Sigmoid colon (tissue), 7 donors: Measurements from ENCODE around the gene IDH2. TPM values are rescaled to one million over a fixed set of nuclear protein-coding genes. Genes with fewer than 3 reads are reported as not detected.

Experiments
- DNase-seq: peaks from one replicate; pipeline ENCODE4 v3.0.0-alpha.2; 2019
- H3K27ac ChIP-seq, 4 donors: fragments of 200-600 bp; sonication (generic); one replicate each; pipeline ENCODE4 v1.5.1; 2016 to 2019; ENCODE audit warnings: mild to moderate bottlenecking in 1 of 4
- H3K27me3 ChIP-seq, 3 donors: fragments of 200-600 bp; sonication (generic); one replicate each; pipeline ENCODE4 v1.5.1; 2019; ENCODE audit warnings: mild to moderate bottlenecking in 1 of 3
- H3K36me3 ChIP-seq, 4 donors: fragments of 200-600 bp; sonication (generic); one replicate each; pipeline ENCODE4 v1.5.1; 2016 to 2019
- H3K4me1 ChIP-seq, 4 donors: fragments of 200-600 bp; sonication (generic); one replicate each; pipeline ENCODE4 v1.5.1; 2017 to 2019
- H3K4me3 ChIP-seq, 4 donors: fragments of 200-600 bp; sonication (generic); one replicate each; pipeline ENCODE4 v1.5.1; 2017 to 2019; ENCODE audit warnings: mild to moderate bottlenecking in 2 of 4, moderate library complexity in 1 of 4
- H3K9me3 ChIP-seq, 4 donors: fragments of 200-600 bp in 3 of 4; sonication (generic) in 3 of 4; one replicate each; pipeline versions ENCODE4 v1.5.1 to v1.6.1; 2013 to 2019
- EP300 ChIP-seq, 4 donors: sonication (generic); formaldehyde crosslinking; IDR thresholded peaks; one replicate each; pipeline ENCODE4 v1.6.1; 2017; ENCODE audit warnings: antibody characterized with exemption in 4 of 4
- POLR2A ChIP-seq, 2 donors: fragments of 450-650 bp; IDR thresholded peaks; one replicate each; pipeline ENCODE4 v1.6.1; 2016; ENCODE audit warnings: antibody characterized with exemption in 2 of 2, mild to moderate bottlenecking in 2 of 2, moderate library complexity in 2 of 2
- POLR2AphosphoS5 ChIP-seq, 4 donors: sonication (generic); formaldehyde crosslinking; IDR thresholded peaks; one replicate each; pipeline ENCODE4 v1.6.1; 2017; ENCODE audit warnings: antibody characterized with exemption in 4 of 4
- WGBS, 2 donors: extraction: QIAGEN DNeasy Blood & Tissue Kit; methylation state at CpG; one replicate each; pipeline ENCODE4 v1.1.7; 2013; 5-methylcytosine and 5-hydroxymethylcytosine counted together
- intact Hi-C: fragments of 100-400 bp; cut with DNase I; formaldehyde crosslinking; loops from one replicate; pipeline ENCODE4 v1.15.1; 2023
- polyA plus RNA-seq, 3 donors: library from polyadenylated mRNA; stranded (reverse); fragments of 200-250 nt; gene quantifications; one replicate each; pipeline ENCODE4 v1.2.3, GENCODE V29; 2013
- total RNA-seq, 4 donors: library from RNA; depleted of rRNA; stranded (reverse); fragments of >200 nt; gene quantifications; one replicate each; pipeline ENCODE4 v1.1.0, GENCODE V29; 2016
- TF ChIP-seq, protein P1 (sequence below), 4 experiments: fragments of 450-650 bp in 3 of 4; fragments of 200-600 bp in 1 of 4; IDR thresholded peaks; one replicate each; pipeline ENCODE4 v1.5.1; 2016 to 2019; ENCODE audit warnings: antibody characterized with exemption in 4 of 4, mild to moderate bottlenecking in 3 of 4, moderate library complexity in 2 of 4
- donor health status: healthy with polysubstance abuse.
- donor health status: Bipolar disorder and iron deficiency.
- donor health status: healthy.

The IDH2 gene
- total and polyA plus RNA-seq, 7 donors: 43.8 to 210 (median 111) TPM

DNA sequence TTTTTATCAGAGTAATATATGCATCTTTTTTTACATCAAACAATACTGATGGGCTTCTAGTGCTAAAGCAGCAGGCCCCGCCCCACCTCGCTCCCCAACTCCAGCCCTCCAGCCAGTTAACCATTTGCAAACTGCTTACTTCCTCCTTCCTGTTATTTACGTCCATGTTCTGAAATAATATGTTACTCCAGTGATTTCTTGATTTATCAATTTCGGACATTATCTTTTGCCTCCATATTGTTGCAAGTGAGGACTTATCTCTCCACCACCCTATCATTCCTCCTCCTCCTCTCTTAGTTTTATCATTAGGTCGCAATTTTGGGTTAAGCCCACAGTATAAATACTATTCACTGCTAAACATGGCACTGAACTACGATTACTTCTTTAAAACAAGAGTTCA is 61.6 kb downstream of the IDH2 start:
- no peaks in the 10 kb centered on the region for H3K27me3 ChIP-seq
- H3K4me1 ChIP-seq: peaks cover 0 to 43% (median 18%) of the 10 kb centered on the region in 4 donors
- no peaks in the 10 kb centered on the region for H3K36me3 ChIP-seq
- 25 to 58% methylated on average over 6 of the region's 6 CpGs for WGBS, 2 donors
- no peak overlapping the region for H3K27ac ChIP-seq
- H3K4me3 ChIP-seq: no peak overlapping the region
- no peak for DNase-seq
- no peak for TF ChIP-seq POLR2AphosphoS5 (IDR thresholded peaks at IDR 0.05)
- TF ChIP-seq POLR2A (IDR thresholded peaks at IDR 0.05): no peak
- intact Hi-C loops: no loop called here
- no peaks in the 10 kb centered on the region for H3K9me3 ChIP-seq

DNA sequence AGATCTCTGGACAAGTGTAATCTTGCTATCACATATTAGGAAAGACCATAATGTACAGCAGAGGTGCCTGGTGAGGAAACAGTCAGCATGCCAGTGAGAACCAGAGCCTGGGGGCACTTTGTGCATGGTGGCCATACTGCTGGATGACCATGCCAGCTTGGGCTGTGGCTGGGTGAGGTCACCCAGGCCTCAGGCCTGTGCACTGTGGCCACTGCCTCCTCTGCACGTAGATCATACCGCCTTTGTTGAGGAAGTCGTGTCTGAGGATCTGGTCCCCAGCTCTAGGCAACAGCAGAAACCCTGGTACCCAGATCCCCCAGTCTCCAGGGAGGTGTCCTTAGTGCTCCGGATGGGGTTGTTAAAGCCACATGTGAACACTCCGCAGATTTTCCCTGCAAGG is 62.3 kb downstream of the IDH2 start:
- Histone ChIP-seq H3K36me3 (no peaks in the 10 kb centered on the region), H3K27ac (no peak overlapping the region), H3K4me1 (peaks cover 0 to 49% (median 24%) of the 10 kb centered on the region in 4 donors), H3K27me3 (no peaks in the 10 kb centered on the region), H3K9me3 (no peaks in the 10 kb centered on the region), H3K4me3 (no peak overlapping the region)
- intact Hi-C loops: no loop called here
- 49 to 74% methylated on average over 5 of the region's 5 CpGs for WGBS, 2 donors
- TF ChIP-seq EP300 (IDR thresholded peaks at IDR 0.05) (no peak), POLR2AphosphoS5 (IDR thresholded peaks at IDR 0.05) (no peak), POLR2A (IDR thresholded peaks at IDR 0.05) (no peak)
- TF ChIP-seq, protein P1, sequence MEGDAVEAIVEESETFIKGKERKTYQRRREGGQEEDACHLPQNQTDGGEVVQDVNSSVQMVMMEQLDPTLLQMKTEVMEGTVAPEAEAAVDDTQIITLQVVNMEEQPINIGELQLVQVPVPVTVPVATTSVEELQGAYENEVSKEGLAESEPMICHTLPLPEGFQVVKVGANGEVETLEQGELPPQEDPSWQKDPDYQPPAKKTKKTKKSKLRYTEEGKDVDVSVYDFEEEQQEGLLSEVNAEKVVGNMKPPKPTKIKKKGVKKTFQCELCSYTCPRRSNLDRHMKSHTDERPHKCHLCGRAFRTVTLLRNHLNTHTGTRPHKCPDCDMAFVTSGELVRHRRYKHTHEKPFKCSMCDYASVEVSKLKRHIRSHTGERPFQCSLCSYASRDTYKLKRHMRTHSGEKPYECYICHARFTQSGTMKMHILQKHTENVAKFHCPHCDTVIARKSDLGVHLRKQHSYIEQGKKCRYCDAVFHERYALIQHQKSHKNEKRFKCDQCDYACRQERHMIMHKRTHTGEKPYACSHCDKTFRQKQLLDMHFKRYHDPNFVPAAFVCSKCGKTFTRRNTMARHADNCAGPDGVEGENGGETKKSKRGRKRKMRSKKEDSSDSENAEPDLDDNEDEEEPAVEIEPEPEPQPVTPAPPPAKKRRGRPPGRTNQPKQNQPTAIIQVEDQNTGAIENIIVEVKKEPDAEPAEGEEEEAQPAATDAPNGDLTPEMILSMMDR (IDR thresholded peaks at IDR 0.05): no peak
- DNase-seq: no peak

DNA sequence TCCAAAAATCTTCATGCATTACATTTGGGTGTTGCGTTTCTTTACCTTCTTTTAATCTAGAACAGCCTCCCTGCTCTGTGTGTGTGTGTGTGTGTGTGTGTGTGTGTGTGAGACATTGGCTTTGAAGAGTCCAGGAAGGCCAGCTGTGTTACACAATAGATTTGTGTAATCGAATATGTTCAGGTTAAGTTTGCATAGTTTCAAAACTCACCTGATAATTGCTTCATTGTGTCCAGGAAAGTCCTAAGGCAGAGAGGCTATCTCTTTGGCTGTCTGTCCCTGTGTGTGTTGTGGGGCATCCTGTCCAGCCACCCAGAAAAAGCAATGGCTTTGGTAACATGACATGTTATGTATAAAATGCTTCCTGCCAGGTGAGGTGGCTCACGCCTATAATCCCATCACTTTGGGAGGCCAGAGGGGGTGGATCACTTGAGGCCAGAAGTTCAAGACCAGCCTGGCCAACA is 63.6 kb downstream of the IDH2 start:
- peaks cover 0 to 61% (median 36%) of the 10 kb centered on the region in 4 donors for H3K4me1 ChIP-seq
- no peaks in the 10 kb centered on the region for H3K36me3 ChIP-seq
- intact Hi-C loops: no loop called here
- WGBS, 2 donors: 61 to 82% methylated on average over 3 of the region's 3 CpGs
- H3K27ac ChIP-seq: no peak overlapping the region
- no peaks in the 10 kb centered on the region for H3K27me3 ChIP-seq
- TF ChIP-seq, protein P1 (IDR thresholded peaks at IDR 0.05): no peak
- TF ChIP-seq POLR2A (IDR thresholded peaks at IDR 0.05): no peak
- TF ChIP-seq EP300 (IDR thresholded peaks at IDR 0.05): no peak
- TF ChIP-seq POLR2AphosphoS5 (IDR thresholded peaks at IDR 0.05): no peak
- peak; percentile 12 for DNase-seq
- no peaks in the 10 kb centered on the region for H3K9me3 ChIP-seq
- H3K4me3 ChIP-seq: no peak overlapping the region

DNA sequence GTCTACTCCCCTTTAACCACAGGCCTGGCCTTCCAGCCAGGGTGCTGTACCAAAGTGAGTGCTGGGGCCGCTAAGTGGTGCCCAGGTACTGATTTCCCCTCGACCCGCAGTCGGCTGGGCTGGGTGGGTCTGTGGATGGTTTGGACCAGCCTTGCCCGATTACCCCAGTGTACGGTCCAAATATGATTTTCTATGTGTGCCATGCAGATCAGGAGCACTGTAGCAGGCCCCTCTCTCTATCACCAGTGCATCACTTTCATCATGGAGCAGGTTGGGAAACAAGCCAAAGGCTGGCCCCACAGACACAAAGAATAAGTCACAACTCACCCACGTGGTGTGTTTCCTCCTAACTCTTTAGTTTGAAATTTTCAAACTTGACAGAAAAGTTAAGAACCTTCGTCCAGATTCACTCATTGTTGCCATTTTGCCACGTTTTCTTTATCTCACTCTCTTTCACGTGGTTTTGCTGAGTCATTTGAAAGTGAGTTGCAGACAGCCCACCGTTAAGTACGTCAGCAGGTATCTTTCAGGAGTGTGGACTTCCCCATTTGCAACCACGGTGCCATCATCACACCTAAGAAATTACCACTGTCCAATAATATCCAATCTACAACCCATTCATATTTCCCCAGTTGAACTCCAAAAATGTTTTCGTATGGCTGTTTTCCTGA is 64.2 kb downstream of the IDH2 start:
- Histone ChIP-seq H3K36me3 (no peaks in the 10 kb centered on the region), H3K4me1 (peaks cover 0 to 66% (median 39%) of the 10 kb centered on the region in 4 donors), H3K9me3 (no peaks in the 10 kb centered on the region), H3K4me3 (no peak overlapping the region), H3K27ac (no peak overlapping the region), H3K27me3 (no peaks in the 10 kb centered on the region)
- intact Hi-C loops: no loop called here
- peak; percentile 58 for DNase-seq
- TF ChIP-seq POLR2A (IDR thresholded peaks at IDR 0.05) (no peak), EP300 (IDR thresholded peaks at IDR 0.05) (no peak)
- WGBS, 2 donors: 69 to 85% methylated on average over 14 of the region's 14 CpGs

DNA sequence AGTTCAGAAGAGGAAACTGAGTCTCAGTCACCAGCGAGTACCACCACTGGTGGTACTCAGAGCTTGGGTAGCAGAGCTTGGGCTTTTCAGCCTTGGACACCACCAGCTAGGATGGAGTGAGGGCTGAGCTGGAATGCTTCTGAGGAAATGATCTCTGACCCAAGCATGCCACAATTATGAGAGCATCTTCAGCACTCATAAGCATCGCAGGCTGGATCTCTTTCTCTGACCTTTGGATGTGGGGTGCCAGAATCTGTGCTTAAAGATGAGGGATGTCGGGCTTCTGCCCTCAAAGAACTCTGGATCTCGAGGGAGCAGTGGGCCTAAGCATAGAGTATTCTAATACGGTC is 64.8 kb downstream of the IDH2 start:
- no peak overlapping the region for H3K27ac ChIP-seq

More for the DNA sequence above, 64.8 kb downstream of the IDH2 start:
- H3K27me3 ChIP-seq: no peaks in the 10 kb centered on the region
- WGBS, 2 donors: 89 to 90% methylated on average over 5 of the region's 5 CpGs
- TF ChIP-seq EP300 (IDR thresholded peaks at IDR 0.05) (no peak), POLR2AphosphoS5 (IDR thresholded peaks at IDR 0.05) (no peak), POLR2A (IDR thresholded peaks at IDR 0.05) (no peak)
- TF ChIP-seq, protein P1 (IDR thresholded peaks at IDR 0.05): no peak
- intact Hi-C loops: no loop called here
- no peaks in the 10 kb centered on the region for H3K36me3 ChIP-seq
- H3K9me3 ChIP-seq: no peaks in the 10 kb centered on the region
- peaks cover 0 to 69% (median 41%) of the 10 kb centered on the region in 4 donors for H3K4me1 ChIP-seq
- no peak overlapping the region for H3K4me3 ChIP-seq
- no peak for DNase-seq
